ENCODE measurements around the gene NPBWR2.
A peak's percentile ranks its signal among the peaks of the same experiment; 100 is the strongest.

The NPBWR2 gene

GRCh38 chr20:64111841-64112641, 4.7 kb upstream of the NPBWR2 start:
- TF ChIP-seq, protein P1, sequence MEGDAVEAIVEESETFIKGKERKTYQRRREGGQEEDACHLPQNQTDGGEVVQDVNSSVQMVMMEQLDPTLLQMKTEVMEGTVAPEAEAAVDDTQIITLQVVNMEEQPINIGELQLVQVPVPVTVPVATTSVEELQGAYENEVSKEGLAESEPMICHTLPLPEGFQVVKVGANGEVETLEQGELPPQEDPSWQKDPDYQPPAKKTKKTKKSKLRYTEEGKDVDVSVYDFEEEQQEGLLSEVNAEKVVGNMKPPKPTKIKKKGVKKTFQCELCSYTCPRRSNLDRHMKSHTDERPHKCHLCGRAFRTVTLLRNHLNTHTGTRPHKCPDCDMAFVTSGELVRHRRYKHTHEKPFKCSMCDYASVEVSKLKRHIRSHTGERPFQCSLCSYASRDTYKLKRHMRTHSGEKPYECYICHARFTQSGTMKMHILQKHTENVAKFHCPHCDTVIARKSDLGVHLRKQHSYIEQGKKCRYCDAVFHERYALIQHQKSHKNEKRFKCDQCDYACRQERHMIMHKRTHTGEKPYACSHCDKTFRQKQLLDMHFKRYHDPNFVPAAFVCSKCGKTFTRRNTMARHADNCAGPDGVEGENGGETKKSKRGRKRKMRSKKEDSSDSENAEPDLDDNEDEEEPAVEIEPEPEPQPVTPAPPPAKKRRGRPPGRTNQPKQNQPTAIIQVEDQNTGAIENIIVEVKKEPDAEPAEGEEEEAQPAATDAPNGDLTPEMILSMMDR (IDR thresholded peaks at IDR 0.05; ENCODE audit: low read depth, low read length), result 0 out of 2 replicates have a peak, but pooled peaks have one; percentile 4
- Histone ChIP-seq H3K36me3 (no peaks in the 10 kb centered on the region; the same call in 1 of the 2 replicates), H3K9me3 (no peaks in the 10 kb centered on the region), H3K4me1 (peaks cover 59% of the 10 kb centered on the region), H3K27me3 (no peaks in the 10 kb centered on the region), H3K4me3 (ENCODE audit: low read depth, low read length) (no peak overlapping the region)
- peak; percentile 91 for DNase-seq

DNA sequence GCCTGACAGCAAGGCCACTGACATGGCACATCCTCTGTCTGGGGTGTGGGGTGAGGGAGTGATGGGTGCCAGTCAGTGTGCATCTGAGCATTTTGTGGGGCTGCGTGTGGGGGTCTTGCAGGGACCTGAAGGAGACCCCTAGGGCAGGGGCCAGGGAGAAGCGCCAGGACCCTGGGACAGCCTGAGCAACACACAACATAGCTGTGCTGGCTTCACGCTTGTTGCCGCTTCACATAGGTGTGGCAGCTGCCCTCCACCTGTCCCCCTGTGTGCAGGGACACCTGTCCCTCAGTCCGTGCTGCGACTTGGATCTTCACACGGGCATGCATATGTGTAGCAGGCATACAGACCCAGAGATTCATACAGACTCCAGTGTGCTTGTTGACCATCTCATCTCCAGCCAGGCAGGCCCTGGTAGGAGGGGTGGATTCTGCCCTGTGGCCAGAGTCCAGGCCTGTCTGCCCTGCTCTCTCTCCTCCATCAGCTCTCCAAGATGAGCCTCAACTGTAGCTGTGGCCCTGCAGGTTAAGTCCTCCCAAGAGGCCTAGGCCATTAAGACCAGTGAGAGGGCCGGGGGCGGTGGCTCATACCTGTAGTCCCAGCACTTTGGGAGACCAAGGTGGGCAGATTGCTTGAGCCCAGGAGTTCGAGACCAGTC, 3.2 kb upstream of the NPBWR2 start:
- Histone ChIP-seq H3K4me3 (ENCODE audit: low read depth, low read length) (no peak overlapping the region), H3K36me3 (no peaks in the 10 kb centered on the region; the same call in 1 of the 2 replicates), H3K4me1 (peaks cover 59% of the 10 kb centered on the region), H3K27me3 (no peaks in the 10 kb centered on the region), H3K9me3 (no peaks in the 10 kb centered on the region)
- no peak for DNase-seq
- TF ChIP-seq, protein P1 (IDR thresholded peaks at IDR 0.05; ENCODE audit: low read depth, low read length), result no peak

DNA sequence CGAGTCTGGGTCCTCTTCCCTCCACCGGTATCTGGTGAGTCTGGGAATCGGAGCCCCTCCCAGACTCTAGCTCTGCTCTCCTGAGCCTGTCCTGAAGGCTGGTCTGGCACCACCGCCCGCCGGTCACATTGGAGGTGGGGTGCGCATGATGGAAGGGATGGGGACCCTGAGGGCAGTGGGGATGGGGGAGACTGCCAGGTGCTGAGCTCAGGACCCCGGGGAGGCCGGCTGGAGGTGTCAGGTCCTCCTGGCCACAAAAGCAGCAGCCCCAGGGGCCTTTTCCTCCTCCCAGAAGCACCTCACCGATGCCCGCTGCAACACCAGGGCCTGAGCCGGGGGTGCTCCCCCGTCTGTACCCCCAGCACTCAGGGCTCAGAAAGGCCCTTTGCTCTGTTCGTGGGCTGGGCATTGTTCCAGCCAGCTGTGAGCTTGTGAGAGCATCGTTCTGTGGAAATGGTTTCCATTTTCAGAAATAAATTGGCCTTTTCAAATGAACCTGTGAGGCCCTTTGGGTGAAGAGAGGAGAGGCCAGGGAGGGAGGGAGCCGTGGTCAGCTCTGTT, 2.5 kb upstream of the NPBWR2 start:
- TF ChIP-seq, protein P1 (IDR thresholded peaks at IDR 0.05; ENCODE audit: low read depth, low read length), result no peak
- H3K9me3 ChIP-seq, result no peaks in the 10 kb centered on the region
- no peaks in the 10 kb centered on the region; the same call in 1 of the 2 replicates for H3K36me3 ChIP-seq
- H3K27me3 ChIP-seq, result no peaks in the 10 kb centered on the region
- H3K4me1 ChIP-seq, result peaks cover 59% of the 10 kb centered on the region
- H3K4me3 ChIP-seq (ENCODE audit: low read depth, low read length), result no peak overlapping the region
- DNase-seq, result peak; percentile 31

GRCh38 chr20:64108731-64109681, 1.6 kb upstream of the NPBWR2 start:
- H3K9me3 ChIP-seq, result no peaks in the 10 kb centered on the region
- DNase-seq, result no peak
- H3K4me1 ChIP-seq, result peaks cover 55% of the 10 kb centered on the region
- no peaks in the 10 kb centered on the region; the same call in 1 of the 2 replicates for H3K36me3 ChIP-seq
- H3K4me3 ChIP-seq (ENCODE audit: low read depth, low read length), result no peak overlapping the region
- H3K27me3 ChIP-seq, result no peaks in the 10 kb centered on the region
- TF ChIP-seq, protein P1 (IDR thresholded peaks at IDR 0.05; ENCODE audit: low read depth, low read length), result no peak

GRCh38 chr20:64107736-64108457, 532 bp upstream of the NPBWR2 start:
- peaks cover 44% of the 10 kb centered on the region for H3K4me1 ChIP-seq

More at GRCh38 chr20:64107736-64108457, 532 bp upstream of the NPBWR2 start:
- Histone ChIP-seq H3K9me3 (no peaks in the 10 kb centered on the region), H3K27me3 (no peaks in the 10 kb centered on the region), H3K36me3 (no peaks in the 10 kb centered on the region; the same call in 1 of the 2 replicates), H3K4me3 (ENCODE audit: low read depth, low read length) (no peak overlapping the region)
- no peak for DNase-seq
- TF ChIP-seq, protein P1 (IDR thresholded peaks at IDR 0.05; ENCODE audit: low read depth, low read length), result no peak

All from BE2C (cell line).